Heart right ventricle (tissue), 16 donors: Measurements from ENCODE around the gene C10orf71. TPM values are rescaled to one million over a fixed set of nuclear protein-coding genes. Genes with fewer than 3 reads are reported as not detected.
A peak's percentile ranks its signal among the peaks of the same experiment; 100 is the strongest.

Experiments
- ATAC-seq, 8 donors: fragments of 200-7000 bp; cut with Tn5 transposase; one replicate each; pipeline ENCODE4 v1.9.1; 2020; ENCODE audit warnings: mild to moderate bottlenecking in 8 of 8, moderate library complexity in 8 of 8, moderate number of reproducible peaks in 1 of 8
- DNase-seq, 2 donors: peaks; one replicate each; pipeline ENCODE4 v3.0.0-alpha.2; 2020
- H3K27ac ChIP-seq, 10 donors: fragments of 200-600 bp; sonication (generic) in 2 of 10; one replicate each; pipeline versions ENCODE4 v1.5.0 to v1.8.0; 2020 to 2022; ENCODE audit warnings: mild to moderate bottlenecking in 3 of 10
- H3K27me3 ChIP-seq, 7 donors: fragments of 200-600 bp; one replicate each; pipeline ENCODE4 v1.8.0; 2021 to 2022; ENCODE audit warnings: mild to moderate bottlenecking in 2 of 7
- H3K36me3 ChIP-seq, 9 donors: fragments of 200-600 bp; sonication (generic) in 1 of 9; one replicate each; pipeline versions ENCODE4 v1.5.0 to v1.8.0; 2020 to 2022; ENCODE audit warnings: mild to moderate bottlenecking in 2 of 9
- H3K4me1 ChIP-seq, 9 donors: fragments of 200-600 bp; sonication (generic) in 1 of 9; one replicate each; pipeline versions ENCODE4 v1.5.0 to v1.8.0; 2020 to 2022; ENCODE audit warnings: mild to moderate bottlenecking in 4 of 9
- H3K4me3 ChIP-seq, 10 donors: fragments of 200-600 bp; sonication (generic) in 2 of 10; one replicate each; pipeline versions ENCODE4 v1.5.0 to v1.8.0; 2020 to 2022; ENCODE audit warnings: mild to moderate bottlenecking in 7 of 10, moderate library complexity in 2 of 10
- H3K9me3 ChIP-seq, 11 donors: fragments of 200-600 bp in 10 of 11; sonication (generic) in 2 of 11; one replicate each; pipeline versions ENCODE4 v1.5.0 to v1.8.0; 2013 to 2022; ENCODE audit warnings: mild to moderate bottlenecking in 2 of 11, control low read depth in 1 of 11, moderate library complexity in 1 of 11
- WGBS, 2 donors: extraction: QIAGEN DNeasy Blood & Tissue Kit; methylation state at CpG; one replicate each; pipeline ENCODE4 v1.1.7; 2013; ENCODE audit warnings: inconsistent platforms in 1 of 2; 5-methylcytosine and 5-hydroxymethylcytosine counted together
- intact Hi-C, 10 donors: fragments of 100-400 bp; cut with DNase I; formaldehyde crosslinking; loops; one replicate each; pipeline versions ENCODE4 v1.11.1 to v1.14.2; 2022
- polyA plus RNA-seq, 2 donors: library from polyadenylated mRNA; stranded (reverse); fragments of 200-250 nt; gene quantifications; one replicate each; pipeline ENCODE4 v1.2.3, GENCODE V29; 2013
- total RNA-seq, 10 donors: library from RNA; stranded (reverse); fragmentation: NEBNext Ultra II Directional in 3 of 10; extraction: Animal tissue kit (Norgen Biotek cat#: 25700) in 3 of 10; gene quantifications; one replicate each; pipeline versions ENCODE4 v1.2.1 to v1.2.4, GENCODE V29; 2021 to 2023
- TF ChIP-seq, protein P1 (sequence below), 9 donors: fragments of 200-600 bp; sonication (generic) in 2 of 9; IDR thresholded peaks; one replicate each; pipeline versions ENCODE4 v1.5.0 to v1.8.0; 2021 to 2022; ENCODE audit warnings: antibody characterized with exemption in 9 of 9, mild to moderate bottlenecking in 5 of 9, moderate library complexity in 1 of 9
- donor health status: Arrhythmogenic right ventricular cardiomyopathy.
- donor health status: ischemic (EF 13 %, LVEDD 7.1; RV severe dilation, severe dysfunction).
- donor health status: healthy with polysubstance abuse.
- donor health status: DM: no; HTN: yes; CAD: no.
- donor health status: DM: no; HTN: no; CAD: no.
- donor health status: ischemic (EF 25% LVEDD 6.9; RV normal size, moderate dysfunction).
- donor health status: ischemic (EF 25% LVEDD 5.7; RV mildly dilated, moderate dysfunction).
- donor health status: healthy.
- donor health status: DM: yes; HTN: yes; CAD: no.
- donor health status: Ischemic cardiomyopathy.
- donor health status: ischemic (EF 35%, LVEDD 5.7; RV mildly dilated, moderate dysfunction).
- donor health status: nonischemic (EF 11% LVEDD 7.7; RV severe dilation, severe dysfunction).
- donor health status: DM: yes; HTN: yes; CAD: no.
- donor health status: PGD.
- donor health status: ischemic (EF 29% LVEDD 5.4; RV normal size, mild dysfunction).
- donor health status: nonischemic (EF 23%, LVEDD 6.1; RV moderate dilation, normal function).

The C10orf71 gene
- total and polyA plus RNA-seq, 12 donors = 3.6 to 225 (median 149) TPM

- TF ChIP-seq, protein P1, sequence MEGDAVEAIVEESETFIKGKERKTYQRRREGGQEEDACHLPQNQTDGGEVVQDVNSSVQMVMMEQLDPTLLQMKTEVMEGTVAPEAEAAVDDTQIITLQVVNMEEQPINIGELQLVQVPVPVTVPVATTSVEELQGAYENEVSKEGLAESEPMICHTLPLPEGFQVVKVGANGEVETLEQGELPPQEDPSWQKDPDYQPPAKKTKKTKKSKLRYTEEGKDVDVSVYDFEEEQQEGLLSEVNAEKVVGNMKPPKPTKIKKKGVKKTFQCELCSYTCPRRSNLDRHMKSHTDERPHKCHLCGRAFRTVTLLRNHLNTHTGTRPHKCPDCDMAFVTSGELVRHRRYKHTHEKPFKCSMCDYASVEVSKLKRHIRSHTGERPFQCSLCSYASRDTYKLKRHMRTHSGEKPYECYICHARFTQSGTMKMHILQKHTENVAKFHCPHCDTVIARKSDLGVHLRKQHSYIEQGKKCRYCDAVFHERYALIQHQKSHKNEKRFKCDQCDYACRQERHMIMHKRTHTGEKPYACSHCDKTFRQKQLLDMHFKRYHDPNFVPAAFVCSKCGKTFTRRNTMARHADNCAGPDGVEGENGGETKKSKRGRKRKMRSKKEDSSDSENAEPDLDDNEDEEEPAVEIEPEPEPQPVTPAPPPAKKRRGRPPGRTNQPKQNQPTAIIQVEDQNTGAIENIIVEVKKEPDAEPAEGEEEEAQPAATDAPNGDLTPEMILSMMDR (IDR thresholded peaks at IDR 0.05) = no peak
- no peaks in the 10 kb centered on the region for H3K36me3 ChIP-seq
- no peaks in the 10 kb centered on the region for H3K27me3 ChIP-seq
- DNase-seq (no peak), ATAC-seq (no peak)
- WGBS, 2 donors = 93 to 96% methylated on average over 5 of the region's 5 CpGs
- H3K4me3 ChIP-seq = no peak overlapping the region
- H3K9me3 ChIP-seq = no peaks in the 10 kb centered on the region
- H3K4me1 ChIP-seq = peaks cover 0 to 48% (median 20%) of the 10 kb centered on the region in 9 donors
- H3K27ac ChIP-seq = no peak overlapping the region
- intact Hi-C loops = no loop called here
Measured at GRCh38 chr10:49284356-49284755, 14.6 kb upstream of the C10orf71 start.

DNA sequence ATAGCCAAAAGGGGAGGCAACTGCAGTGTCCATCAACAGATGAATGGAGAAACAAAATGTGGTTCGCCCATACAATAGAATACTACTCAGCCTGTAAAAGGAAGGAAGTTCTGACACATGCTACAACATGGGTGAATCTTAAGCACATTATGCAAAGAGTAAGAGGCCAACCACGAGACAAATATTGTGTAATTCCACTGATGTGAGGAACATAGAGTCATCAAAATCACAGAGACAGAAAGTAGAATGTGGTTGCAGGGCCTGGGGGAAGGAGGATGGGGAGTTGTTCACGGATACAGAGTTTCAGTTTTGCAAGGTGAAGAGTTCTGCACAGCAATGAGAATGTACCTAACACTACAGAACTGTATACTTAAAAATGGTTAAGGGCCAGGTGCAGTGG is 13.7 kb upstream of the C10orf71 start:
- no peak for DNase-seq
- Histone ChIP-seq H3K4me3 (no peak overlapping the region), H3K9me3 (no peaks in the 10 kb centered on the region), H3K36me3 (no peaks in the 10 kb centered on the region), H3K27me3 (no peaks in the 10 kb centered on the region), H3K4me1 (peaks cover 0 to 44% (median 14%) of the 10 kb centered on the region in 9 donors), H3K27ac (peak overlapping the region in 1 of 10 donors; percentile 56)
- TF ChIP-seq, protein P1 (IDR thresholded peaks at IDR 0.05) = no peak
- ATAC-seq = peak in 4 of 8 donors; percentile 28 to 50 (median 44)
- 83 to 93% methylated on average over 3 of the region's 3 CpGs for WGBS, 2 donors
- intact Hi-C loops = no loop called here

DNA sequence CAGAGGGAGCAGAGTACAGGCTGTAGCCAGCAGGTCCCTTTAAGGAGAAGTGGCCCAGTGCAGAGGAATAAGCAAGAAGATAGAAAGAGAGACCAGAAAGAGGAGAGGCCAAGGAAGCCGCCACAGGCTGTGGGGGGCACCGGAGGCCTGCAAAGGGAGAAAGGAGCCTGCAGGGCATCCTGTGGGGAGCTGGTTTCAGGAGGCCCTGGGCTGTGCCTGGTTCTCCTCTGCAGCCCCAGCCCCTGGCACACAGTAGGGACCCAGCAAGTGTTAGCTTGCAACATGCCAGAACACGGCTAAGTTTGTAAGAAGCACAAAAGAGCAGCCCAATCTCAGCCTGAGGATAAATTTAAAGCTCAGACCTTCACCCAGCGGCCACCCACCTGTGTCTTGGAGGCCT is 12.3 kb upstream of the C10orf71 start:
- Histone ChIP-seq H3K9me3 (no peaks in the 10 kb centered on the region), H3K27me3 (no peaks in the 10 kb centered on the region), H3K36me3 (no peaks in the 10 kb centered on the region), H3K27ac (no peak overlapping the region), H3K4me1 (peaks cover 0 to 49% (median 28%) of the 10 kb centered on the region in 9 donors), H3K4me3 (no peak overlapping the region)
- intact Hi-C loops = no loop called here
- TF ChIP-seq, protein P1 (IDR thresholded peaks at IDR 0.05) = no peak
- no peak for ATAC-seq
- DNase-seq = no peak
- WGBS, 2 donors = 92 to 96% methylated on average over 4 of the region's 4 CpGs

DNA sequence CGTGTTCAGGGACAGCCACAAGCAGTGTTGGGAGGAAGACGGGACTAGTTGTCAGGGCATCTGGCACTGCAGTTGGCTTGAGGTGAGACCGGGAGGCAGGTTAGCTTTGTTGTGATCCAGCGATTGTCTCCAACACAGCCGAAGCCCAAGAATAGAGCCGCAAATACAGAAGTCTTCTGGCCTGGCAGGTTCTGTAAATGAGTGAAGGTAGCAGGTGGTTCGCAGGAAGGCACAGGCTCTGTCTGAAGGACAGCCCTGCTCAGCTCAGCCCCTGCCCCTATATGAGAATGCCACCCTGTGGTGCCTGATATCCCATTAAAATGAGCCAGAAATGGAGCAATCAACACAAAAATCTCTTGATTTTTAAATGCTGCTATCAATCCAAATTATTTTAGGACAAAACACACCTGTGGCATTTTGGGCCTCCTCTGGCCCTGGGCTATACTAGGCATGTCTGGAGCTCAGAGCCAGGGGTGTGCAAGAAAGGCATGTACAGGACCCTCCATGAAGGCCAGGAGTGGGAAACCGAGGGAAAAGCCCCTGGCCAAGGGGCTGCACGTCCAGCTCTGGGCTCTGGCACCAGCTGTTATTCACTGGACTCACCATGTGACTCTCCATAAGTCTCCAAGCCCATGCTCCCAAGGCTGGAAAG is 11.2 kb upstream of the C10orf71 start:
- intact Hi-C loops = no loop called here
- WGBS, 2 donors = 86% methylated on average over 8 to 9 of the region's 9 CpGs

More for the DNA sequence above, 11.2 kb upstream of the C10orf71 start:
- DNase-seq (no peak), ATAC-seq (no peak)
- TF ChIP-seq, protein P1 (IDR thresholded peaks at IDR 0.05) = no peak
- H3K27ac ChIP-seq = no peak overlapping the region
- H3K9me3 ChIP-seq = no peaks in the 10 kb centered on the region
- peaks cover 0 to 41% (median 24%) of the 10 kb centered on the region in 9 donors for H3K4me1 ChIP-seq
- H3K36me3 ChIP-seq = no peaks in the 10 kb centered on the region
- H3K4me3 ChIP-seq = no peak overlapping the region
- no peaks in the 10 kb centered on the region for H3K27me3 ChIP-seq
